Measurements from ENCODE around the gene GRB7. TPM values are rescaled to one million over a fixed set of nuclear protein-coding genes. Genes with fewer than 3 reads are reported as not detected.

GRB7 gene
- total RNA-seq, 4 donors from 2014 or later, result 0.51 to 14.3 (median 5.6) TPM

DNA sequence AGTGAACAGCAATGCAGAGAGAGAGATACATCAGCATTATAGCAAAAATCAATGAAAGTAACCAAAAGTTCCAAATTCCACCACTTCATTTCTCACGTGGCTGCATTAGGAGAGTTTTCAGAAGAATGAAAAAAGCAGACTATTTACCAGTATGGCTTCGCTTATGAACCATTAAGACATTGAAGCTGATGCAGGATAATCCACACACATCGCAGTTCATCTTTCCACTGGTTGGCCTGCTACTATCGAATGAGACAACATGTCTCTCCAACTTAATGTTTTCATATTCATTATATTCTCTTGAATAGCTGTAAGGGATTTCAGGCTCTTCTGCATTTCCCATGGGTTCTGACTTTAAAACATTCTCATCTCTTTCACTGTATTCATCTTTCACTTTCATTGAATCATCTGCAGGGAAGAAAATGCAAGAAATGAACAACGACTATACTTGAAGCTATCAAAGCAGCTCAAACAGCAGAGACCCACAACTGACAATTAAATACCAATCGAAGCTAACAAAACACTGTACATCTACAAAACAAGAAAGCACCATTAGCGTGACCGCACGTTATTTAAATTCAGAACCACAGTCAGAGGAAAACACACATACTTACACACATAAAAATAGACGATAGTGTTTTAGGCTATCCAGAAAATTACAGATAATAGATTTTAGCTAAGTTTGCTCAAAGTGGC is 54.9 kb downstream of the GRB7 start:
- DNase-seq, result no peak
- no peaks in the 10 kb centered on the region for H3K9me3 ChIP-seq
- TF ChIP-seq CTCF (IDR thresholded peaks at IDR 0.05) (no peak), POLR2A (IDR thresholded peaks at IDR 0.05) (no peak)

GRCh38 chr17:39793301-39793872 is 55.6 kb downstream of the GRB7 start:
- Histone ChIP-seq H3K27ac (no peak overlapping the region), H3K27me3 (no peaks in the 10 kb centered on the region), H3K9me3 (no peaks in the 10 kb centered on the region), H3K36me3 (no peaks in the 10 kb centered on the region), H3K4me1 (no peaks in the 10 kb centered on the region), H3K4me3 (no peak overlapping the region)
- no peak for DNase-seq
- intact Hi-C loops (cut with DNase I; ENCODE audit: low total_unique reads), result no loop called here
- TF ChIP-seq POLR2A (IDR thresholded peaks at IDR 0.05) (no peak), CTCF (IDR thresholded peaks at IDR 0.05) (no peak)

More for the DNA sequence above, 54.9 kb downstream of the GRB7 start:
- intact Hi-C loops (cut with DNase I; ENCODE audit: low total_unique reads), result no loop called here
- Histone ChIP-seq H3K4me3 (no peak overlapping the region), H3K36me3 (no peaks in the 10 kb centered on the region), H3K27ac (no peak overlapping the region), H3K4me1 (no peaks in the 10 kb centered on the region), H3K27me3 (no peaks in the 10 kb centered on the region)

GRCh38 chr17:39794249-39794970 is 56.7 kb downstream of the GRB7 start:
- intact Hi-C loops (cut with DNase I; ENCODE audit: low total_unique reads), result no loop called here
- no peak overlapping the region for H3K4me3 ChIP-seq
- no peaks in the 10 kb centered on the region for H3K27me3 ChIP-seq
- H3K36me3 ChIP-seq, result no peaks in the 10 kb centered on the region
- no peaks in the 10 kb centered on the region for H3K4me1 ChIP-seq
- H3K9me3 ChIP-seq, result no peaks in the 10 kb centered on the region
- TF ChIP-seq CTCF (IDR thresholded peaks at IDR 0.05), result no peak
- TF ChIP-seq POLR2A (IDR thresholded peaks at IDR 0.05), result no peak
- no peak overlapping the region for H3K27ac ChIP-seq
- DNase-seq, result no peak

Small RNA genes within 50 kb of the gene (microRNA-seq; reads per million reads assigned to microRNA genes)
- 2.0 reads per million for gene MIR4728 (ENCODE audit: borderline microRNAs expressed, borderline replicate concordance)

Small RNA genes within 50 kb of the gene (small RNA-seq; reads per million reads assigned to genes)
- gene MIR4728, result not detected

Other genes starting within 250 kb of the GRB7 start
- not detected for gene NEUROD2, start 130.0 kb upstream of the GRB7 start, total RNA-seq
- gene PPP1R1B, start 111.0 kb upstream of the GRB7 start, total RNA-seq, result 10 to 100 TPM in 1 of 4 donors, under 1 TPM in 3; 0.26 to 22.0 (median 0.68) TPM
- gene STARD3, start 100.8 kb upstream of the GRB7 start, total RNA-seq, result 10 to 100 TPM; 21.0 to 62.3 (median 26.0) TPM
- 1 to 10 TPM in 1 of 4 donors, under 1 TPM in 1, not detected in 2; 0.28 to 2.2 TPM for gene TCAP, start 72.6 kb upstream of the GRB7 start, total RNA-seq
- 1 to 10 TPM in 3 of 4 donors, not detected in 1; 3.8 to 5.0 (median 4.7) TPM for gene PNMT, start 69.5 kb upstream of the GRB7 start, total RNA-seq
- 10 to 100 TPM in 3 of 4 donors, 1 to 10 TPM in 1; 4.6 to 24.8 (median 19.5) TPM for gene PGAP3, start 49.9 kb upstream of the GRB7 start, total RNA-seq
- 10 to 100 TPM; 11.8 to 98.8 (median 44.6) TPM for gene ERBB2, start 37.9 kb upstream of the GRB7 start, total RNA-seq
- 100 to 1,000 TPM in 1 of 4 donors, 10 to 100 TPM in 2, 1 to 10 TPM in 1; 4.9 to 125 (median 58.5) TPM for gene MIEN1, start 7.4 kb upstream of the GRB7 start, total RNA-seq
- gene IKZF3, start 126.4 kb downstream of the GRB7 start, total RNA-seq, result 1 to 10 TPM in 3 of 4 donors, under 1 TPM in 1; 0.88 to 2.1 (median 1.6) TPM
- not detected for gene ZPBP2, start 130.3 kb downstream of the GRB7 start, total RNA-seq
- gene GSDMB, start 180.7 kb downstream of the GRB7 start, total RNA-seq, result 10 to 100 TPM in 2 of 4 donors, 1 to 10 TPM in 1, under 1 TPM in 1; 0.29 to 12.6 (median 6.4) TPM
- gene ORMDL3, start 189.7 kb downstream of the GRB7 start, total RNA-seq, result 10 to 100 TPM; 15.9 to 71.5 (median 42.9) TPM
- gene LRRC3C, start 189.8 kb downstream of the GRB7 start, total RNA-seq, result under 1 TPM in 1 of 4 donors, not detected in 3; 0.52 TPM
- under 1 TPM in 3 of 4 donors, not detected in 1; 0.18 to 0.35 (median 0.26) TPM for gene GSDMA, start 225.1 kb downstream of the GRB7 start, total RNA-seq
- 100 to 1,000 TPM in 1 of 4 donors, 10 to 100 TPM in 3; 62.0 to 158 (median 84.7) TPM for gene PSMD3, start 242.9 kb downstream of the GRB7 start, total RNA-seq

All from uterus (tissue), 4 donors.